PC-9 (cell line): ENCODE measurements around the gene KAT8.

Source experiments
- EZH2 ChIP-seq: fragments of 200-600 bp; sonication (generic); IDR thresholded peaks from 2 replicates; pipeline ENCODE4 v1.8.0; 2017; ENCODE audit warnings: antibody characterized with exemption, low read depth
- TF ChIP-seq, protein P1 (sequence below): fragments of 200-600 bp; sonication (generic); conservative IDR thresholded peaks from 2 replicates; pipeline ENCODE4 v1.6.1; 2017; ENCODE audit warnings: mixed run types, antibody characterized with exemption, mild to moderate bottlenecking, moderate library complexity

DNA sequence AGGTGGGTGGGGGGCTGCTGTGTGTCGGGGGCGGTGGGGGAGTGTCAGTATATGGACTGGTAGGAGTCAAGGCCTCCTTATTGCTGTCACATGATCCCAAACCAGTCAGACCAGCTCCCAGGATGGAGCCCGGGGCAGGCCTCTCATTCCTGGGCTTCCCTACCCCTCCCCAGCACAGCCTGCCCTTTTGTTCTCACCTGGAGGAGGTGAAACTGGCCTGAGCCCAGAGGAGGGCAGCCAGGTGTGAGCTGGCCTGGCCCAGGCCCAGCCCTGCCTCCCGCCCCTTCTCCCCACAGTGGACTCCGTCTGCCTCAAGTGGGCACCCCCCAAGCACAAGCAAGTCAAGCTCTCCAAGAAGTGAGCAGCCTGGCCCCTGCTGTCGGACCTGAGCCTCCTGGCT lies 13.4 kb downstream of the KAT8 start:
- TF ChIP-seq, protein P1, sequence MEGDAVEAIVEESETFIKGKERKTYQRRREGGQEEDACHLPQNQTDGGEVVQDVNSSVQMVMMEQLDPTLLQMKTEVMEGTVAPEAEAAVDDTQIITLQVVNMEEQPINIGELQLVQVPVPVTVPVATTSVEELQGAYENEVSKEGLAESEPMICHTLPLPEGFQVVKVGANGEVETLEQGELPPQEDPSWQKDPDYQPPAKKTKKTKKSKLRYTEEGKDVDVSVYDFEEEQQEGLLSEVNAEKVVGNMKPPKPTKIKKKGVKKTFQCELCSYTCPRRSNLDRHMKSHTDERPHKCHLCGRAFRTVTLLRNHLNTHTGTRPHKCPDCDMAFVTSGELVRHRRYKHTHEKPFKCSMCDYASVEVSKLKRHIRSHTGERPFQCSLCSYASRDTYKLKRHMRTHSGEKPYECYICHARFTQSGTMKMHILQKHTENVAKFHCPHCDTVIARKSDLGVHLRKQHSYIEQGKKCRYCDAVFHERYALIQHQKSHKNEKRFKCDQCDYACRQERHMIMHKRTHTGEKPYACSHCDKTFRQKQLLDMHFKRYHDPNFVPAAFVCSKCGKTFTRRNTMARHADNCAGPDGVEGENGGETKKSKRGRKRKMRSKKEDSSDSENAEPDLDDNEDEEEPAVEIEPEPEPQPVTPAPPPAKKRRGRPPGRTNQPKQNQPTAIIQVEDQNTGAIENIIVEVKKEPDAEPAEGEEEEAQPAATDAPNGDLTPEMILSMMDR: no peak
- TF ChIP-seq EZH2: no peak
